Stimulated activated CD4-positive, alpha-beta T cell treated with anti-CD3 and anti-CD28 coated beads, Interleukin-15, amount 100 ng/mL, for 24 hours (primary cell): ENCODE measurements around the gene AP3S2.

ENCODE experiments used
- DNase-seq: peaks from one replicate; pipeline ENCODE4 v3.0.0-alpha.2; 2020

AP3S2 gene

GRCh38 chr15:89812847-89813320 lies 80.9 kb downstream of the AP3S2 start:
- DNase-seq: no peak

- DNase-seq: no peak
Measured at GRCh38 chr15:89812011-89812846, 81.6 kb downstream of the AP3S2 start.

- DNase-seq: no peak
Measured at GRCh38 chr15:89810837-89811236, 83.0 kb downstream of the AP3S2 start.

- DNase-seq: no peak
Measured at GRCh38 chr15:89809787-89810148, 84.0 kb downstream of the AP3S2 start.

GRCh38 chr15:89809093-89809786 lies 84.6 kb downstream of the AP3S2 start:
- no peak for DNase-seq

- no peak for DNase-seq
Measured at GRCh38 chr15:89808160-89808870, 85.5 kb downstream of the AP3S2 start.

- DNase-seq: no peak
Measured at GRCh38 chr15:89807689-89808088, 86.1 kb downstream of the AP3S2 start.

- DNase-seq: no peak
Measured at GRCh38 chr15:89806559-89807550, 86.9 kb downstream of the AP3S2 start.

- DNase-seq: no peak
Measured at GRCh38 chr15:89806210-89806558, 87.6 kb downstream of the AP3S2 start.

- no peak for DNase-seq
Measured at GRCh38 chr15:89805241-89806209, 88.3 kb downstream of the AP3S2 start.

GRCh38 chr15:89803941-89804800 lies 89.6 kb downstream of the AP3S2 start:
- no peak for DNase-seq

GRCh38 chr15:89802986-89803824 lies 90.6 kb downstream of the AP3S2 start:
- DNase-seq: no peak

- DNase-seq: no peak
Measured at GRCh38 chr15:89802231-89802928, 91.4 kb downstream of the AP3S2 start.

GRCh38 chr15:89801471-89802195 lies 92.2 kb downstream of the AP3S2 start:
- no peak for DNase-seq

GRCh38 chr15:89799918-89800498 lies 93.8 kb downstream of the AP3S2 start:
- no peak for DNase-seq

- no peak for DNase-seq
Measured at GRCh38 chr15:89799011-89799911, 94.5 kb downstream of the AP3S2 start.
